ENCODE data around the gene OR52E8.

OR52E8 gene

GRCh38 chr11:5807580-5807979, 49.9 kb downstream of the OR52E8 start:
- no peak for DNase-seq

All from DMS79 treated with DMSO at 0.1 percent for 48 hours (cell line).